ENCODE data around the gene TRIM37. TPM values are rescaled to one million over a fixed set of nuclear protein-coding genes. Genes with fewer than 3 reads are reported as not detected.

TRIM37 gene
- total RNA-seq (10 to 100 TPM in 2 of 6 donors, 1 to 10 TPM in 4; 4.2 to 11.6 (median 6.6) TPM), polyA plus RNA-seq (1 to 10 TPM; 3.9 to 7.8 TPM)

- peak; percentile 98 to 100 (median 99) for DNase-seq
- peak within 1 kb of the TSS; percentile 74 to 91 (median 86) for H3K27ac ChIP-seq
- no peaks in the 10 kb centered on the region for H3K27me3 ChIP-seq
- H3K4me1 ChIP-seq: peaks cover 3 to 15% (median 13%) of the 10 kb centered on the region in 3 donors
- no peak for TF ChIP-seq CTCF (IDR thresholded peaks at IDR 0.05)
- H3K4me3 ChIP-seq: peak within 1 kb of the TSS; percentile 71 to 96 (median 84)
- H3K9me3 ChIP-seq: no peaks in the 10 kb centered on the region
- FAIRE-seq: no peak
- no peaks in the 10 kb centered on the region for H3K36me3 ChIP-seq
- ATAC-seq: peak; percentile 97 to 99 (median 98)
- 0 to 1% methylated on average over 89 of the region's 89 CpGs for WGBS, 2 donors
- intact Hi-C loops (cut with DNase I): no loop called here
Observed at GRCh38 chr17:59106463-59107305, at the start of gene TRIM37. TRIM37 (minus strand) TSS chr17:59106880; CDS start chr17:59106461, 419 bp downstream.

- intact Hi-C loops (cut with DNase I): no loop called here
- WGBS, 2 donors: 1% methylated on average over 25 of the region's 25 CpGs
- no peak for FAIRE-seq
Observed at GRCh38 chr17:59155439-59156177, 48.9 kb upstream of the TRIM37 start, which contains the start of gene PRR11. PRR11 (plus strand) TSS chr17:59155746; CDS start chr17:59169753, 14,007 bp downstream.

GRCh38 chr17:59154721-59155438 is 48.2 kb upstream of the TRIM37 start, which contains the start of gene SKA2:
SKA2 (minus strand) TSS chr17:59155186; CDS start chr17:59155163, 23 bp downstream.
- 0 to 1% methylated on average over 39 of the region's 39 CpGs for WGBS, 2 donors
- Histone ChIP-seq H3K27ac (peak within 1 kb of the TSS; percentile 60 to 76 (median 66)), H3K36me3 (no peaks in the 10 kb centered on the region), H3K9me3 (no peaks in the 10 kb centered on the region), H3K27me3 (no peaks in the 10 kb centered on the region), H3K4me3 (peak within 1 kb of the TSS; percentile 52 to 62 (median 55)), H3K4me1 (peaks cover 0 to 9% (median 7%) of the 10 kb centered on the region in 3 donors)
- DNase-seq: peak; percentile 85 to 98 (median 96)
- TF ChIP-seq CTCF (IDR thresholded peaks at IDR 0.05): no peak
- ATAC-seq: peak; percentile 92 to 97 (median 94)
- intact Hi-C loops (cut with DNase I): no loop called here
- FAIRE-seq: peak; percentile 98

More at GRCh38 chr17:59155439-59156177, 48.9 kb upstream of the TRIM37 start, which contains the start of gene PRR11:
- H3K27ac ChIP-seq: peak within 1 kb of the TSS; percentile 60 to 76 (median 66)
- TF ChIP-seq CTCF (IDR thresholded peaks at IDR 0.05): no peak
- H3K9me3 ChIP-seq: no peaks in the 10 kb centered on the region
- DNase-seq (peak; percentile 79 to 97 (median 93)), ATAC-seq (peak; percentile 88 to 92 (median 90))
- no peaks in the 10 kb centered on the region for H3K27me3 ChIP-seq
- peaks cover 0 to 9% (median 7%) of the 10 kb centered on the region in 3 donors for H3K4me1 ChIP-seq
- no peaks in the 10 kb centered on the region for H3K36me3 ChIP-seq
- H3K4me3 ChIP-seq: peak within 1 kb of the TSS; percentile 52 to 62 (median 55)

- peak; percentile 1 to 27 (median 6) for ATAC-seq
Observed at GRCh38 chr17:59154292-59154720, 47.6 kb upstream of the TRIM37 start.

More at GRCh38 chr17:59154292-59154720, 47.6 kb upstream of the TRIM37 start:
- Histone ChIP-seq H3K27me3 (no peaks in the 10 kb centered on the region), H3K9me3 (no peaks in the 10 kb centered on the region), H3K4me3 (peak overlapping the region; percentile 52 to 62 (median 55)), H3K36me3 (no peaks in the 10 kb centered on the region), H3K4me1 (peaks cover 0 to 9% (median 7%) of the 10 kb centered on the region in 3 donors), H3K27ac (peak overlapping the region; percentile 60 to 76 (median 66))
- DNase-seq: peak; percentile 15 to 68 (median 40)
- no peak for FAIRE-seq
- intact Hi-C loops (cut with DNase I): no loop called here
- WGBS, 2 donors: 0 to 1% methylated on average over 25 of the region's 25 CpGs
- no peak for TF ChIP-seq CTCF (IDR thresholded peaks at IDR 0.05)
